Fibroblast of skin of left quadriceps (primary cell): ENCODE results near the gene ATG5.
"Not testable (repeated sequence)": the region's sequence is repeated elsewhere in the genome, so short reads cannot be mapped to it uniquely, and the experiment has no call there.

ENCODE experiments used
- DNase-seq, 2 experiments: peaks; one replicate each; pipeline ENCODE4 v3.0.0-alpha.2; 2013; ENCODE audit warnings: low read depth in 2 of 2

The ATG5 gene

GRCh38 chr6:106156413-106156812 is 169.1 kb downstream of the ATG5 start:
- no peak for DNase-seq

- DNase-seq = peak in 1 of 2 experiments; percentile 23
Measured at GRCh38 chr6:106155219-106155830, 170.2 kb downstream of the ATG5 start.

- no peak for DNase-seq
Measured at GRCh38 chr6:106154326-106154725, 171.2 kb downstream of the ATG5 start.

GRCh38 chr6:106152952-106153351 is 172.6 kb downstream of the ATG5 start:
- DNase-seq = no peak

- DNase-seq = not testable (repeated sequence)
Measured at GRCh38 chr6:106152476-106152875, 173.1 kb downstream of the ATG5 start.

- DNase-seq = no peak
Measured at GRCh38 chr6:106149472-106150069, 176.0 kb downstream of the ATG5 start.

GRCh38 chr6:106147476-106147875 is 178.1 kb downstream of the ATG5 start:
- no peak for DNase-seq

- DNase-seq = no peak
Measured at GRCh38 chr6:106146852-106147351, 178.7 kb downstream of the ATG5 start.

- DNase-seq = no peak
Measured at GRCh38 chr6:106145741-106146227, 179.8 kb downstream of the ATG5 start.

GRCh38 chr6:106145144-106145543 is 180.4 kb downstream of the ATG5 start:
- no peak for DNase-seq

- no peak for DNase-seq
Measured at GRCh38 chr6:106143665-106144064, 181.9 kb downstream of the ATG5 start.

GRCh38 chr6:106142876-106143431 is 182.6 kb downstream of the ATG5 start:
- no peak for DNase-seq

- DNase-seq = no peak
Measured at GRCh38 chr6:106141441-106142237, 183.9 kb downstream of the ATG5 start.

- DNase-seq = no peak
Measured at GRCh38 chr6:106138151-106138550, 187.4 kb downstream of the ATG5 start.

- no peak for DNase-seq
Measured at GRCh38 chr6:106136845-106137244, 188.7 kb downstream of the ATG5 start.

GRCh38 chr6:106135911-106136571 is 189.5 kb downstream of the ATG5 start:
- no peak for DNase-seq

GRCh38 chr6:106134906-106135634 is 190.5 kb downstream of the ATG5 start:
- DNase-seq = no peak
